ENCODE data around the gene EIF4EBP3. TPM values are rescaled to one million over a fixed set of nuclear protein-coding genes. Genes with fewer than 3 reads are reported as not detected.

The EIF4EBP3 gene
- total and polyA plus RNA-seq, 9 of the 15 experiments (the other 6 are each of a cell fraction or from before 2014, with no cell fraction given) = 1.3 to 7.5 (median 3.8) TPM

- TF ChIP-seq CEBPG (CRISPR knock-in tag; IDR thresholded peaks at IDR 0.05) (no peak), CEBPG (tag; conservative IDR thresholded peaks at IDR 0.05 in 1 of 2, IDR thresholded peaks at IDR 0.05 in 1 of 2) (0 out of 4 replicates have a peak, but pooled peaks of 1 of the 2 experiments have one; percentile 10)
- TF ChIP-seq, protein P1, sequence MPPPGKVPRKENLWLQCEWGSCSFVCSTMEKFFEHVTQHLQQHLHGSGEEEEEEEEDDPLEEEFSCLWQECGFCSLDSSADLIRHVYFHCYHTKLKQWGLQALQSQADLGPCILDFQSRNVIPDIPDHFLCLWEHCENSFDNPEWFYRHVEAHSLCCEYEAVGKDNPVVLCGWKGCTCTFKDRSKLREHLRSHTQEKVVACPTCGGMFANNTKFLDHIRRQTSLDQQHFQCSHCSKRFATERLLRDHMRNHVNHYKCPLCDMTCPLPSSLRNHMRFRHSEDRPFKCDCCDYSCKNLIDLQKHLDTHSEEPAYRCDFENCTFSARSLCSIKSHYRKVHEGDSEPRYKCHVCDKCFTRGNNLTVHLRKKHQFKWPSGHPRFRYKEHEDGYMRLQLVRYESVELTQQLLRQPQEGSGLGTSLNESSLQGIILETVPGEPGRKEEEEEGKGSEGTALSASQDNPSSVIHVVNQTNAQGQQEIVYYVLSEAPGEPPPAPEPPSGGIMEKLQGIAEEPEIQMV (tag; conservative IDR thresholded peaks at IDR 0.05; ENCODE audit: low read depth) = no peak
Measured at GRCh38 chr5:140557965-140558364, 10.5 kb downstream of the EIF4EBP3 start (continued).

- ATAC-seq (no peak), FAIRE-seq (no peak), DNase-seq (ENCODE audit: extremely low read depth in 1 of 4, low spot score in 3 of 4) (no peak)
- H3K9ac ChIP-seq (ENCODE audit: insufficient read depth in 1 of 2, low read depth in 2 of 2, low read length in 2 of 2) = peak overlapping the region in 1 of 2 experiments; percentile 61; a peak in 2 of 4 replicates
- H3K4me2 ChIP-seq (ENCODE audit: insufficient read depth, low read length) = no peak overlapping the region
- H3K36me3 ChIP-seq (ENCODE audit: control insufficient read depth, insufficient read depth, low read length) = peaks cover 24% of the 10 kb centered on the region; the same call in 2 of the 3 replicates
- no peaks in the 10 kb centered on the region for H3K9me3 ChIP-seq (replicated peaks; ENCODE audit: control insufficient read depth, insufficient read depth, low read depth, low read length)
- WGBS (ENCODE audit: insufficient coverage, low coverage, missing lambda C conversion rate) = 77% methylated on average over 5 of the region's 9 CpGs
- ChIA-PET CTCF (ENCODE audit: low intra/inter-chr PET ratio) (no interaction called here), POLR2A (interaction anchor here (1.6 to 4.2 kb wide), 2 partner anchors 10 kb away, joined by 10 to 56 read pairs; partner anchors contain the start of gene EIF4EBP3)
- intact Hi-C loops (cut with micrococcal nuclease) (loop anchor here (5.0 to 10.0 kb wide), 4 partner anchors 156 to 384 kb away; partner anchors contain the start of genes ANKHD1 and CYSTM1), in situ Hi-C loops (cut with MboI) (no loop called here)
- H3K79me2 ChIP-seq (ENCODE audit: control insufficient read depth, insufficient read depth, low read length) = peaks cover 43% of the 10 kb centered on the region
- H3K4me3 ChIP-seq = no peak overlapping the region
- no peaks in the 10 kb centered on the region for H3K27me3 ChIP-seq (ENCODE audit: control insufficient read depth in 2 of 2, insufficient read depth in 2 of 2, low read length in 2 of 2)
- no peak overlapping the region for H3K27ac ChIP-seq (ENCODE audit: extremely low read depth, low read depth, low read length)
- BruUV-seq (replicated peaks) = no TSS peak
- H4K20me1 ChIP-seq (replicated peaks; ENCODE audit: control insufficient read depth, insufficient read depth, low read length) = 0 out of 2 replicates have a peak, but pooled peaks cover 5% of the 10 kb centered on the region
- no peaks in the 10 kb centered on the region for H3K9me1 ChIP-seq (ENCODE audit: control insufficient read depth, insufficient read depth, low read length)
- no peak overlapping the region for H2AFZ ChIP-seq (ENCODE audit: low read depth, low read length)
- H3K4me1 ChIP-seq (replicated peaks in 1 of 2; ENCODE audit: control insufficient read depth in 2 of 2, insufficient read depth in 2 of 2, low read length in 2 of 2) = peaks cover 27 to 31% of the 10 kb centered on the region in 2 experiments
- no peak for TF ChIP-seq CREB1 (IDR thresholded peaks at IDR 0.05)
- no peak for TF ChIP-seq CREB1 (CRISPR knock-in tag; IDR thresholded peaks at IDR 0.05)
- no peak for TF ChIP-seq FOXK2 (conservative IDR thresholded peaks at IDR 0.05 in 1 of 2, IDR thresholded peaks at IDR 0.05 in 1 of 2; ENCODE audit: low read depth in 2 of 2)
- TF ChIP-seq, protein P2, sequence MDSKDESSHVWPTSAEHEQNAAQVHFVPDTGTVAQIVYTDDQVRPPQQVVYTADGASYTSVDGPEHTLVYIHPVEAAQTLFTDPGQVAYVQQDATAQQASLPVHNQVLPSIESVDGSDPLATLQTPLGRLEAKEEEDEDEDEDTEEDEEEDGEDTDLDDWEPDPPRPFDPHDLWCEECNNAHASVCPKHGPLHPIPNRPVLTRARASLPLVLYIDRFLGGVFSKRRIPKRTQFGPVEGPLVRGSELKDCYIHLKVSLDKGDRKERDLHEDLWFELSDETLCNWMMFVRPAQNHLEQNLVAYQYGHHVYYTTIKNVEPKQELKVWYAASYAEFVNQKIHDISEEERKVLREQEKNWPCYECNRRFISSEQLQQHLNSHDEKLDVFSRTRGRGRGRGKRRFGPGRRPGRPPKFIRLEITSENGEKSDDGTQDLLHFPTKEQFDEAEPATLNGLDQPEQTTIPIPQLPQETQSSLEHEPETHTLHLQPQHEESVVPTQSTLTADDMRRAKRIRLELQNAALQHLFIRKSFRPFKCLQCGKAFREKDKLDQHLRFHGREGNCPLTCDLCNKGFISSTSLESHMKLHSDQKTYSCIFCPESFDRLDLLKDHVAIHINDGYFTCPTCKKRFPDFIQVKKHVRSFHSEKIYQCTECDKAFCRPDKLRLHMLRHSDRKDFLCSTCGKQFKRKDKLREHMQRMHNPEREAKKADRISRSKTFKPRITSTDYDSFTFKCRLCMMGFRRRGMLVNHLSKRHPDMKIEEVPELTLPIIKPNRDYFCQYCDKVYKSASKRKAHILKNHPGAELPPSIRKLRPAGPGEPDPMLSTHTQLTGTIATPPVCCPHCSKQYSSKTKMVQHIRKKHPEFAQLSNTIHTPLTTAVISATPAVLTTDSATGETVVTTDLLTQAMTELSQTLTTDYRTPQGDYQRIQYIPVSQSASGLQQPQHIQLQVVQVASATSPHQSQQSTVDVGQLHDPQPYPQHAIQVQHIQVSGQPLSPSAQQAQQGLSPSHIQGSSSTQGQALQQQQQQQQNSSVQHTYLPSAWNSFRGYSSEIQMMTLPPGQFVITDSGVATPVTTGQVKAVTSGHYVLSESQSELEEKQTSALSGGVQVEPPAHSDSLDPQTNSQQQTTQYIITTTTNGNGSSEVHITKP (IDR thresholded peaks at IDR 0.05; ENCODE audit: partially characterized antibody) = no peak
- TF ChIP-seq SAFB (IDR thresholded peaks at IDR 0.05; ENCODE audit: borderline replicate concordance, low read depth, low read length) = no peak
- no peak for TF ChIP-seq HDAC2 (IDR thresholded peaks at IDR 0.05)
- TF ChIP-seq, protein P3, sequence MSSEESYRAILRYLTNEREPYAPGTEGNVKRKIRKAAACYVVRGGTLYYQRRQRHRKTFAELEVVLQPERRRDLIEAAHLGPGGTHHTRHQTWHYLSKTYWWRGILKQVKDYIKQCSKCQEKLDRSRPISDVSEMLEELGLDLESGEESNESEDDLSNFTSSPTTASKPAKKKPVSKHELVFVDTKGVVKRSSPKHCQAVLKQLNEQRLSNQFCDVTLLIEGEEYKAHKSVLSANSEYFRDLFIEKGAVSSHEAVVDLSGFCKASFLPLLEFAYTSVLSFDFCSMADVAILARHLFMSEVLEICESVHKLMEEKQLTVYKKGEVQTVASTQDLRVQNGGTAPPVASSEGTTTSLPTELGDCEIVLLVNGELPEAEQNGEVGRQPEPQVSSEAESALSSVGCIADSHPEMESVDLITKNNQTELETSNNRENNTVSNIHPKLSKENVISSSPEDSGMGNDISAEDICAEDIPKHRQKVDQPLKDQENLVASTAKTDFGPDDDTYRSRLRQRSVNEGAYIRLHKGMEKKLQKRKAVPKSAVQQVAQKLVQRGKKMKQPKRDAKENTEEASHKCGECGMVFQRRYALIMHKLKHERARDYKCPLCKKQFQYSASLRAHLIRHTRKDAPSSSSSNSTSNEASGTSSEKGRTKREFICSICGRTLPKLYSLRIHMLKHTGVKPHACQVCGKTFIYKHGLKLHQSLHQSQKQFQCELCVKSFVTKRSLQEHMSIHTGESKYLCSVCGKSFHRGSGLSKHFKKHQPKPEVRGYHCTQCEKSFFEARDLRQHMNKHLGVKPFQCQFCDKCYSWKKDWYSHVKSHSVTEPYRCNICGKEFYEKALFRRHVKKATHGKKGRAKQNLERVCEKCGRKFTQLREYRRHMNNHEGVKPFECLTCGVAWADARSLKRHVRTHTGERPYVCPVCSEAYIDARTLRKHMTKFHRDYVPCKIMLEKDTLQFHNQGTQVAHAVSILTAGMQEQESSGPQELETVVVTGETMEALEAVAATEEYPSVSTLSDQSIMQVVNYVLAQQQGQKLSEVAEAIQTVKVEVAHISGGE (CRISPR knock-in tag; IDR thresholded peaks at IDR 0.05) = no peak
Measured at GRCh38 chr5:140558542-140558941, 11.1 kb downstream of the EIF4EBP3 start.
